Activated CD4-positive, alpha-beta T cell treated with anti-CD3 and anti-CD28 coated beads for 48 hours (primary cell): ENCODE measurements around the gene PCGF1.
A peak's percentile ranks its signal among the peaks of the same experiment; 100 is the strongest.
"Not testable (repeated sequence)": the region's sequence is repeated elsewhere in the genome, so short reads cannot be mapped to it uniquely, and the experiment has no call there.

Experiments used
- DNase-seq: peaks from one replicate; pipeline ENCODE4 v3.0.0-alpha.2; 2020

The PCGF1 gene

DNA sequence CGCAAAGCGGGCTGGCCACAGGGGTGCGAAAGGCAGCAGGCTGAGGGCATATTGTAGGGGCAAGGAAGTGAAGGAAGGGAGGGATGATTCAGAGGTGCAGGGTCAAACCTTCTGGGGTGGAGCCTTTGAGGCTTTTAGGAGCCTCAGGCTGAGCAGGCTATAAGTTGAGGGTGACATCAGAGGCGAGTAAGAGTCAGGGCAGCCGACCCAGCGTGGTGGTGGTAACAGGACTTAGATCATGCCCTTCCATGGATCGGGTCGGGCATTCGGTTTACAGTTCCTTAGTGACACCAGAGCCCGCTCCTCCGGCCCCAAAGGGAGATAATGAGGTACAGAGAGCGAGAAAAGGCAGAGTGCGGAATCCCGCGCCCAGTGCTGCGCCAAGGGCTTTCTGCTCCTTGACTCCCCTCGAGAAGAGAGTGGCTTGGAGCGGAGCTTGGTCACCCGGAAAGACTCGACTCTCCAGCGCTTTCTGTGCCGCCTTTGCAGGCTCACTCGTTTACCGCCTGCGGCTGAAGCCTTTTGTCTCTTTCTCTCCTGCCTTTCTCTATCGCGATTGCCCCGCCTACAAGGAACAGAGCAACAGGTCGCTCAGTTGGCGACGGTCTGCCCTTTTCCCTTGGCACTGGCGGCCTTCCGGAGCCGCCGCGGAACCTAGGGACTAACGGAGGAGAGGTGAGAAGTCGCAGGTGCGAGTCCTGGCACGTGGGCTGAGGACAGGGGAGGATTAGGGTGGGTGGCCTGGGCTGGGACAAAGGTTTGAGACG is 8.8 kb downstream of the PCGF1 start:
- DNase-seq, result peak; percentile 51

DNA sequence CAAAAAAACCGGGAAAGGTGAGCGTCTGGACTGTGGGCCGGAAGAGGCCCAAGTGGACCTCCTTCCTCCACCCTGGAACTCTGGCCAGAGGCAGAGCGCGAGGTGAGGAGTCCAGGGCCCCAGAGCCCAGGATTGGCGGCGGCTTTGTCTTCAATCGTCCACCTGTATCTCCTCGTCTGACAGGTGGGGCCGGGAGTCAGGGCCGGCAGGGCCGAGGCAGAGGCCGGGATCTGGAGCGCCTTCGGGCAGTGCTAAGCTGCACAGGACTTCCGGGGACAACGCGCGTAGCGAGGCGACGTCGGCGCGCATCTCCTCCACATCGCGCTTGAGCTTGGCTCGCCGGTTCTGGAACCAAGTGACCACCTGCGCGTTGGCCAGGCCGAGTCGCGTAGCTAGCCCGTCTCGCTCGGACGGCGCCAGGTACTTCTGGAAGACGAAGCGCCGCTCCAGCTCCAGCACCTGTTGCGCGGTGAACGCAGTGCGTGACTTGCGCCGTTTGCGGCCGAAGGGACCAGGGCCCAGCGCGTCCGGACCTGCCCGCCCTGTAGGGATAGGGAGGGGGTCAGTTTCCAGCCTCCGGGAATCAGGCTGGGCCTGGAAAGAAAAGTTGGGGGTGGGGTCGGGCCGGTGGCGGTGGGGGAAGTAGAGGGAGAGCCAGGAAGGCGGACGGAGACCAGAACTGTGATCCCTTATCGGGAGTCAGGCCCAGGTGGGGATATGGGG is 9.6 kb downstream of the PCGF1 start:
- DNase-seq, result peak; percentile 42

DNA sequence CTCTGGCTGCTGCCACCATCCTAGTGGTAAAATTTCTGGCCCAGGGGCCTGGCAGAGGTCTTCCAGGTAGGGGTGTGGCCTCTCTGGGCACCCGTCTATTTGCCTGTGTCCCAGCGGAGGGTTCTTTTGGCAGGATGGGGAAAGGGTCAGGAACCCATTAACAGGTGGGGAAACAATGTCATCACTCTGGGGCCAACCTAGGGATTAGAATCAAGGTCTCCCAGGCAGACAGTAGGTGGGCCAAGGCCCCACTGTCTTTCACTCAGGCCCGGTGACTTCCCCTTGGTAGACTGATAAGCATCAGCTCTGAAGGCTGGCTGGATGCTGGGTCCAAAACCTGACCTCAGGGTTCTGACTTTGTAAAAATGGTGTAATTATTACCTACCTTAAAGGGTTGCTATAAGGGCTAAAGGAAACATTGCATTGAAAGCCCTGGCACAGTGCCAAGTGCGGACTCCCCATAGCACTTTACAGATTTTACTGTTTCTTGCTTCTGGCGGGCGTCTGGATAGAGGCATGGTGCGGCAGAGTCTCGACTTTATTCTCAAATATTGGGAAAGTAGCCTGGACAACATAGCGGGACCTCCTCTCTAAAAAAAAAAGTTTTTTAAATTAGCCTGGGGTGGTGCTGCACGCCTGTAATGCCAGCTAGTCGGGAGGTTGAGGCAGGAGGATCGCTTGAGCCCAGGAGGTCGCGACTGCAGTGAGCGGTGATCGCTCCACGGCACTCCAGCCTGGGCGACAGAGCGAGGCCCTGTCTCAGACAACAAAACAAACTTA is 10.3 kb downstream of the PCGF1 start:
- DNase-seq, result no peak

DNA sequence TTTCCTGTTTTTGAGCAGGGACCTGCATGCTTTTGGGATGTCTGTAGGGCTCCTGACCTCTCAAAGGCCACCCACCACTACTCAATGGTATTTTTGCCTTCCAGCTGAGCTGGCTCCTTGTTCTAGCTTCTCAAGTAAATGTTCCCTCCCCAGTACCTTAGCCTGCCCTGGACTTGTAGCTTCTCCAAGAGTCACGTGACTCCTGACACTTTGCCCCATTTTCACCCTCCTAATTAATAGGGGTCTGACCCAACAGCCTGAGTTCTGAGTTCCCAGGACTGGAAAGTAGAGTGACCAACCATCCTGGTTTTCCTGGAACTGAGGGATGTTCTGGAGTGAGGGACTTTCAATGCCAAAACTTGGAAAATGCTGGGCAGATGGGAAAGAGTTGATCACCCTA is 12.1 kb downstream of the PCGF1 start:
- no peak for DNase-seq

DNA sequence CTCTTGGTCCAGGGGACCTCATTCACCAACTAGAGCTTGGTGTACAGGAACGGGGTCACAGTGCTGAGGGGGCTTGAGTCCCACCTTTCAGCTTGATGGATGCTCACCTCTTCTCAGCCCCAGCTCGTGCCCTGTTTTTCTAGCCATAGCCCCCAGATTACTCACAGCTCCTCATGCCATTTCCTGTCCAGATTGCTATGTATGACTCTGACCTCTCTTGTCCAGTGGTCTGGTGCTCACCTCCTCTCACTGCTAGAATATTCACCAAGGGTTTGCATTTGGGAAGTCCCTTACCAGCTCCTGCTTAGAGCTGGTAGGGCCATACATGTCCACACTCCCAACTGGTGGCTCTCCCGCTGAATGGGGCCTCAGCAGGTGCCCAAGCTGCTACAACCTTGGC is 13.9 kb downstream of the PCGF1 start:
- DNase-seq, result no peak

DNA sequence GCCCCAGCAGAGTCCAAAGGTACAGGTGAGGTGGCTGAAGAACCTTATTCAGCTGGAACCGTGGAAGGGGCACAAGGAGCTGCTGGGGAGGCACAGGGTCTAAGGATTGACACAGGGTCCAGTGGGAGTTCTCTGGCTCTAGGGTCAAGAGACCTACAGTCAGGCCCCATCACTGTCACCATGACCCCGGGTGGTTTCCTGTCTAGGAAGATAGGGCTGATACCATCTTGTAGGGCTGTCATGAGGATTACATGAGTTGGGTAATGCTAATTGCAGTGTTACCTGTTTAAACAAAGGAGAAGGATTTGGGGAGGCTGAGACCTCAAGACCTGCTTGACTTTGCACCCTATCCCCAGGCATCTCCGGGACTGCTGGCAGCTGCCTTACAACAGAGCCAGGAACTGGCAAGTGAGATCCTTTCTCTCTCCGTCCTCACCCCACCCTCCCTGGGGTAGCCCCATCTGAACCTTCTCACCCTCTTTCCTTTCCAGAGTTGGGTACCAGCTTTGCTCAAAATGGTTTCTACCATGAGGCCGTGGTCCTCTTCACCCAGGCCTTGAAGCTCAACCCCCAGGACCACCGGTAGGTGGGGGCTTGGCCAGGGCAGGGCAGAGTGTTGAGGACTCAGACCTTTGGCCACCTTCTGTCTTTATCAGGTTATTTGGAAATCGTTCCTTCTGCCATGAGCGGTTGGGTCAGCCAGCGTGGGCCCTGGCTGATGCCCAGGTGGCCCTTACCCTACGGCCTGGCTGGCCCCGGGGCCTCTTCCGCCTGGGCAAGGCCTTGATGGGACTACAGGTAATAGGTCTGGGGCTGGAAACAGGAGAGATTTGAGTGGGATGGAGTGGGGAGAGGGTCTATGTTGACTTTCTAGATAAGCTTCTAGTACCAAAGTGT is 15.6 kb downstream of the PCGF1 start:
- DNase-seq, result no peak

DNA sequence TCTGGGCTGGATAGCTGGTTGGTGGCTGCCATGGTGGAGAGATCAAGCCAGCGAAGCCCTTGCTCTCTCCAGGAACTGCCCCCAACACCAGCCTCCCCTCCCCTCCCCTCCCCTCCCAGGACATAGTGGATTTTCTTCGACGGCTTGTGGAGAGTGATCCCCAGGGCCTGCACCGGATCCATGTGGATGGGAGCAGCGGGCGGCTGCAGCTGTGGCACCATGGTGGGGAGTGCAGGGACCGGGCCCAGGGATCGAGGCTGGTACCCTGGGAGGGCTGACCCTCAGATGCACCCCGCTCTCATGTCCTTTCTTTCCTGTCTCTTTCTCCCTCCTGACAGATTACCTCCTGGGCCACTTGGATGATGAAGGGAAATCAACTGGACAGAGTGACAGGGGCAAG is 17.6 kb downstream of the PCGF1 start:
- no peak for DNase-seq

DNA sequence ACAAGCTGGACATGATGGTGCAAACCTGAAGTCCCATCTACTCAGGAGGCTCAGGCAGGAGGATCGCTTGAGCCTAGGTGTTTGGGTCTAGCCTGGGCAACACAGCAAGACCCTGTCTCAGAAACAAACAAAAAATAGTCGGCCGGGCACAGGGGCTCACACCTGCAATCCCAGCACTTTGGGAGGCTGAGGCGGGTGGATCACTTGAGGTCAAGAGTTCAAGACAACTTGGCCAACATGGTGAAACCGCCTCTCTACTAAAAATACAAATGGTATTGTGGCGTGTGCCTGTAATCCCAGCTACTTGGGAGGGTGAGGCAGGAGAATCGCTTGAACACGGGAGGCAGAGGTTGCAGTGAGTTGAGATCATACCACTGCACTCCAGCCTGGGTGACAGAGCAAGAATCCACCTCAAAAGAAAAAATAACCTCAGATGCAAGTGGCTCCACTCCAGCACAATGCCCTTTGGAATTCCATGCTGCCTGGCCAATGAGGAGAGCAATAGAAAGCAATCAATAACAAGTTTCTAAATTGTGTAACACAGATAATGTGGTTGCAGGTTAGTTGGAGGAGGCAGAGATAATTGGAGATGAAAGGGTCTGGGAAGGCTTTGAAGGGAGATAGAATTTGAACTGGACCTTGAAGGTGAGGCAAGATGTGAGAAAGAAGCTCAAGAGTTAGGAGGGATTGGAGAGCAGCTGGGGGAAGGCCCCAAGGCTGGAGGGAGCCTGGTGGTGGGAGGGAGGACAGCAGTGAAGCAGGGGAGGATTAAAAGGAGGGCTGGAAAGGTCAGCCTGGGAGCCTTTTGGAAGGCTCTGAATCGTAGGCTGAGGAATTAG is 18.6 kb downstream of the PCGF1 start:
- no peak for DNase-seq

DNA sequence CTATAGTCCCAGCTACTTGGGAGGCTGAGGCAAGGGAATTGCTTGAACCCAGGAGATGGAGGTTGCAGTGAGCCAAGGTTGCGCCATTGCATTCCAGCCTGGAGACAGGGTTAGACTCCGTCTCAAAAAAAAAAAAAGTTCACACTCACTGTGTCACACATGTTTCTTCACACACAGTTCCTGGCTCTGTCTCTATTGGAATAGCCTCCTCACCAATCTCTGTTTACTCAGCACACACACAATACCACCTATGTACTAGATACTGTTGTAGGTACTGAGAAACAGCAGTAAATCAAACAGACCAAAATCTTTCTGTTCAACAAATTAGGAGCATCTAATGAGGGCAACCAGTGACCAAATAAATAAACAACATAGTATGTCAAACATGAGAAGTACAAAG is 21.4 kb downstream of the PCGF1 start:
- DNase-seq, result no peak

DNA sequence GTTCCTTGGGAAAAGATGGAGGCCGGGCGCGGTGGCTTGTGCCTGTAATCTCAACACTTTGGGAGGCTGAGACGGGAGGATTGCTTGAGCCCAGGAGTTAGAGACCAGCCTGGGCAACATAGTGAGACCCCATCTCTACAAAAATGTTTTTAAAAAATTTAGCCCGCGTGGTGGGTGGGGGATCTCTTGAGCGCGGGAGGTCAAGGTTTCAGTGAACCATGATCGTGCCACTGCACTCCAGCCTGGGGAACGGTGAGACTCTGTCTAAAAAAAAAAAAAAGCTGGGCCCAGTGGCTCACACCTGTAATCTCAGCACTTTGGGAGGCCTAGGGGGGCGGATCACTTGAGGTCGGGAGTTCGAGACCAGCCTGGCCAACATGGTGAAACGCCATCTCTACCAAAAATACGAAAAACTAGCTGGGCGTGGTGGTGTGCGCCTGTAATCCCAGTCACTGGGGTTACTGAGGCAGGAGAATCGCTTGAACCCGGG is 23.8 kb downstream of the PCGF1 start:
- not testable (repeated sequence) for DNase-seq

DNA sequence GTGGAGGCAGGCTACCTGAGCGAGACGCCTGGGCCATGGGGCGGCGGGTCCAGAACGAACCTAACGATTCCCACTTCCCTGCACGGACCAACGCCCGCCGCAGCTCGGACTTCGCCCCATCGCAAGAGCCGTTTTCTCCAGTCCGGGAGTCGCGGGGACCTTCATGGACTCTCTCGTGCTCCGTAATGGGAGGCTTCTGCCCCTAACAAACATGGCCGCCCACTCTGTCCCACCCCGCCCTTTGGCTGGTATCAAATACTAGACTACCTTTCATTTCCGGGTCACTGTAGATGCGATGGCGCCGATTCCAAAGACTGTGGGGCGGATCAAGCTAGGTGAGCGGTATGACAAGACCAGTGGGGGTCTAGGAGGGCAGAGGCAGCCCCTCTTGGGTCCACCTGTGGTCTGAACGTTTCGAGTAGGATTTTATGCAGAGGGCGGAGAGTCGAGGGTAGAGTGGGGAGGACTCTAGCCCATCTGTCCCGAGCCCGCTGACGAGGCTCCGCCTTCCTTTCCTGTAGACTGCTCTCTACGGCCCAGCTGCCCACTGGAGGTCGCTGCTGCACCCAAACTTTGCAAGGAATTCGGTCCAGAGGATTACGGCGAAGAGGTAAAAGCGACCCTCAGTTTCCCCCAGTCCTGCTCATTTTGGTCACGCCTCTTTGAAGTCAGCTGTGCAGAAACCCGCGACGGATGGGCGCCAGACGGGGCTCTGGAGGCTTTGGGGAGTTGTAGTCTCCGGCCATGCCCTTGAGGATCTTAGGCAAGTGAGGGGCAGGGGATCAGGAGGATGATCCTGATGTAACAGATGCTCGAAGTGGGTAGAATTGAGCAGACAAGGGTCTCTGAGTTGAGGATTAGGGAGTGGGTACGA is 24.5 kb downstream of the PCGF1 start, which contains the start of the genes CCDC142 and TTC31:
Gene CCDC142 (minus strand): TSS at position 198 of the 874 bp plus-strand sequence. CDS start 161 bp downstream, at position 37.
Gene TTC31 (plus strand): TSS at position 281 of the 874 bp plus-strand sequence. CDS start 15 bp downstream, at position 296.
- peak; percentile 95 for DNase-seq

DNA sequence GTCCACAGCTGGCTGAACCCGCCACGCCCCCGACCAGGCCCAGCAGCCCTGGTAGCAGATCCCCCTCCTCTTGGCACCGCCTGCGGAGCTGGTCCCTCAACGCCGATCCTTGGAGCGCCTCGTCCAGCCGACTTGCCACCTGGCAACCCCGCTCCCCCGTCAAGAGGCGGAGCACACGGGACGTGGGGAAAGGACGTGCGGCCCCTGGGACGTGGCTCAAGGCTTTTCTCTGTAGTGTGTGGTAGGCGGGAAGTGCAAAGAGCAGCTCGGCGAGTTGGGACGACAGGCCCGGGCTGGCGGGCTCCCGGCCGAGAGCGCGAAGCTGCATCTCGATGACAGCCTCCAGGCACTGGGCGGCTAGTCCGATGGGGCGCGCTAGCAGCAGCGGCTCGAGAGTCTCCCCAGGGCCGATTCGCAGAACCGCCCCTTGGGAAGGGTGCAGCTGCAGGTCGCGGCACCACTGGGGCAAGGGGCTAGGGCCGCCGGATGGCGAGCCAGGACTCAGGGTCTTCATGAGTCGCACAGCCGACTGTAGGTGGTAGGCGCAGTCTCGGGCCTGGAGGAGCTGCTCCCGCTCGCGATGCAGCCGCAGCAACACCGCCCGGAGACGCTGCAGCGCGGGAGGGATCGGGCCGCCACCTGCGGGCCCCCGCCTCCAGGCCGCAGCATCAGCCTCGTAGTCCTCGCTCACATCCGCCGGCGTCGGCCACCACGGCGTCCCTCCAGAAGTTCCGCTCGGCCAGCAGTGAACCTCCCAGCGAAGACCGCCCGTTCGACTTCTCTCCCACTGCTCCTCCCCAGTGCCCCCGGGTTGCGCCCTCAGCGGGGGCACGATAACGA is 25.3 kb downstream of the PCGF1 start:
- DNase-seq, result peak; percentile 70

DNA sequence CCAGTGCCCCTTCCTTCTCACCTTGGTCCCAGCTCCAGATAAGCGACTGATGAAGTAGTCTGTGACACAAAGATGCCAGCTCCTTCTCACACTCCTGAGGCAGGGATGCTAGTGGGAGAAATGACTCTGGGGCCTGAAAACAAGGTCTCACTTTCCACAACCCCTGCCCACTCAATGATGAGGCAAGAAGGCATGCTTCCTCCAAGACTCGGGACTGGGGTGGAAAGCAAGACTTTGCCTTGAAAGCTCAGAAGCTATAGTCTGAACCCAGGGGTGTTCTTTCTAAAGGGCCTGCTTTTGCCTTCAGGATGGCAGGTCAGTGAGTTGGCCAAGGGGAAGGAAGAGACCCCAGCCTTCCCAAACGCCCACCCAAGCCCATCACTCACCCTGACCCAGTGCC is 26.1 kb downstream of the PCGF1 start:
- no peak for DNase-seq

DNA sequence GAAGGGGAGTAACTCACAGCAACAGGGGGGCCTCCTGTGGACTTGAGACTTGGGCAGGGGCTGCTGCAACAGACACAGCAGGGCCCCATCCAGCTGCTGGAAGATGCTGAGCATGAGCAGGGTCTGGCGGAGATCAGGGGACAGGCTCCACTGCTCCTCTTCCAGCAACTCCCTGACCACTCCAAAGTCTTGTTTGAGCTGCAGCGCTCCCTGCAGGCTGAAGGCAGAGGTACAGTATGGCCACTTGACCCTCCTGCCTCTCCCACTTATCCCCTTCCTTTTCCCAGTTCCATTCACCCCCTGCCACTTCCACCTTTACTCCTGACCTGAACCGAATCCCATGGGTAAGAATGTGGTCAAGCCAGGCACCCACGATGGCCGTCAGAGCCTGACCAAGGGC is 32.6 kb downstream of the PCGF1 start:
- DNase-seq, result no peak

DNA sequence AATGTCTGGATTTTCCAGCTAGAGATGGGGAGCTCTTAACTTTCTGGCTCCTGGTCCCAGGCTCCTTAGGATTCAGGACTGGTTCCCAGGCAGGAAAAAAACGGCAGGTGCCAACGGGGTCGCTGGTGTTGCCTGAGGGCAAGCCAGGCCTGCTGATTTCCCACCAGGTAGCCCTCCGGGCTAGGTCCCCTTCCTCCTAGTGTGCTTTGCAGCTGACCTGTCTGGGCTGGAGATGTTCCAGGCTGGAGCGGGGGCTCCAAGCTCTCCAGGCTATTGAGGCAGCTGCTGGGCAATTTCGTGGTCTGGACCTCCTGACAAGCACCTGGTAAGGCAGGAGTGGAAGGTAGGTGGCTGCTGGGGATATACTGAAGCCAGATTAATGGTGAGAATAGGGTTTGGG is 33.0 kb downstream of the PCGF1 start:
- no peak for DNase-seq

DNA sequence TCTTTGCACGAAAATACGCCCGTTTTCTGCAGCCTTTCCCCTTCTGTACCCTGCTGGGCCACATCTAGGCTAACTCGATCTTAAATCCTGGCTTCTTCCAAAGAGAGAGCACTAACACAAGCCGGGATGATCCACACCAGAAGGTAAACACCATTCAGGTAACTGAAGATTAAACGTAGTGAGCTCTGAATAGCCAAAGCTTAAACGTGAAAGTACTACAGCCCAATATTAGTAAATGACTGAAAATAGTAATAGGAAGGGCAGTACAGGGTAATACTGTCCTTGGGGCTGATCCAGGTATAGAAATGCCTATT is 34.6 kb downstream of the PCGF1 start:
- no peak for DNase-seq

DNA sequence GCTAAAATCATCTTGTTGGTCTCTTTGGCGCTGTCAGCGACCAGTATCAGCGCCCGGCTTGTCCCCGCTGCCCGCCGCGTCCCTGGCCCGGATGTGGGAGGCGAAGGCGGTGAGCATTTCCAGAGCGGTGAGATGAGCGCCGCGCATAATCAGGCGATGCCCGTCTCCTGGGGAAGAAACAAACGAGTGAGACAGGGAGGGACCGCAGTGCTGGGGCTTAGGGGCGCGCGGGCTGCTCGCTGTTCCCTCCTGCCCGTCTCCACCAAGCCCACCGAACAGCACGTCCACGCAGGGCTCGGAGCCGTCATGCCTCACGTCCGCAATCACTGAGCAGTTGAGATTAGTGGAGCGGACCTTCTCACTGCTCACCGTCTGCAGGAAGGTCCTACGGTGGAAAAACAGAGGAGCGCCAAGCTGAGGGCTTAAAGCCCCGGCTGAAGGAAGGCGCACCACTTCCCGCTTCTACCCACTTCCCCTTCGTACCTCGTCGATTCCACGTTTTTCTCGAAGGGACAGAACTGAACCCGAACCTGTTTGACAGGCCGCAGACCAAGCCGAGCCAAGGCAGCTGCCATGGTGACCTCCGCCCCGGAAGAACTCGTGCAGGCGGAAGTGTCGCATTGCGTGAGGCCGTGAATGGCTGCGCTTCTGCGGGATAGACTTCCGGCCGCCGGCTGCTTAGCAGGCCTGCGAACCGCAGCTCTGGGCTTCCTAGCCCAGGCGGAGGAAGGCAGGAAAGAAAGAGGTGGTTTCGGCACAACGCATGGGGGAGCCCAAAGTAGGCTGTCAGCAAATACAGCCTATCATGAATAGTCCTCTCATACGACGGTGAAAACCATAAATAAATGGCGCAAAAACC is 35.2 kb downstream of the PCGF1 start, which contains the start of gene MRPL53:
Gene MRPL53 (minus strand): TSS at position 595 of the 859 bp plus-strand sequence. CDS start 20 bp downstream, at position 575.
- peak; percentile 97 for DNase-seq
